ENCODE measurements around the gene ACSM3. TPM values are rescaled to one million over a fixed set of nuclear protein-coding genes. Genes with fewer than 3 reads are reported as not detected.

Gene ACSM3
- total RNA-seq, 1 donor from 2014 or later: 0.40 TPM

- H3K4me3 Mint-ChIP-seq: no peak overlapping the region
- H3K27ac Mint-ChIP-seq (ENCODE audit: unreplicated experiment): no peak overlapping the region
- H3K27me3 Mint-ChIP-seq (ENCODE audit: low read depth): no peaks in the 10 kb centered on the region
- H3K36me3 Mint-ChIP-seq (ENCODE audit: low read depth): no peaks in the 10 kb centered on the region
- no peaks in the 10 kb centered on the region for H3K4me1 Mint-ChIP-seq
- no peaks in the 10 kb centered on the region for H3K9me3 Mint-ChIP-seq
- TF ChIP-seq CTCF (conservative IDR thresholded peaks at IDR 0.05): no peak
- DNase-seq (ENCODE audit: low read depth, low spot score): no peak
These were observed 34.7 kb upstream of the ACSM3 start for GRCh38 chr16:20729141-20729540.

GRCh38 chr16:20734056-20734455 lies 29.8 kb upstream of the ACSM3 start:
- no peak overlapping the region for H3K4me3 Mint-ChIP-seq
- DNase-seq (ENCODE audit: low read depth, low spot score): no peak
- H3K27me3 Mint-ChIP-seq (ENCODE audit: low read depth): no peaks in the 10 kb centered on the region
- no peaks in the 10 kb centered on the region for H3K4me1 Mint-ChIP-seq
- TF ChIP-seq CTCF (conservative IDR thresholded peaks at IDR 0.05): no peak
- no peaks in the 10 kb centered on the region for H3K9me3 Mint-ChIP-seq
- H3K27ac Mint-ChIP-seq (ENCODE audit: unreplicated experiment): no peak overlapping the region
- peaks cover 7% of the 10 kb centered on the region for H3K36me3 Mint-ChIP-seq (ENCODE audit: low read depth)

- Mint-ChIP-seq H3K4me3 (no peak overlapping the region), H3K27me3 (ENCODE audit: low read depth) (no peaks in the 10 kb centered on the region), H3K9me3 (no peaks in the 10 kb centered on the region), H3K4me1 (no peaks in the 10 kb centered on the region), H3K36me3 (ENCODE audit: low read depth) (peaks cover 7% of the 10 kb centered on the region), H3K27ac (ENCODE audit: unreplicated experiment) (no peak overlapping the region)
- no peak for TF ChIP-seq CTCF (conservative IDR thresholded peaks at IDR 0.05)
- no peak for DNase-seq (ENCODE audit: low read depth, low spot score)
These were observed 29.0 kb upstream of the ACSM3 start for GRCh38 chr16:20734782-20735181.

GRCh38 chr16:20735490-20735889 lies 28.3 kb upstream of the ACSM3 start:
- H3K36me3 Mint-ChIP-seq (ENCODE audit: low read depth): peaks cover 7% of the 10 kb centered on the region
- no peak overlapping the region for H3K4me3 Mint-ChIP-seq
- H3K9me3 Mint-ChIP-seq: no peaks in the 10 kb centered on the region
- no peak for TF ChIP-seq CTCF (conservative IDR thresholded peaks at IDR 0.05)
- peaks cover 4% of the 10 kb centered on the region for H3K4me1 Mint-ChIP-seq
- H3K27me3 Mint-ChIP-seq (ENCODE audit: low read depth): no peaks in the 10 kb centered on the region
- H3K27ac Mint-ChIP-seq (ENCODE audit: unreplicated experiment): no peak overlapping the region
- no peak for DNase-seq (ENCODE audit: low read depth, low spot score)

GRCh38 chr16:20740007-20740883 lies 23.6 kb upstream of the ACSM3 start:
- no peak overlapping the region for H3K27ac Mint-ChIP-seq (ENCODE audit: unreplicated experiment)
- peaks cover 9% of the 10 kb centered on the region for H3K36me3 Mint-ChIP-seq (ENCODE audit: low read depth)
- no peaks in the 10 kb centered on the region for H3K27me3 Mint-ChIP-seq (ENCODE audit: low read depth)
- H3K4me3 Mint-ChIP-seq: peak overlapping the region; percentile 99
- H3K4me1 Mint-ChIP-seq: peaks cover 19% of the 10 kb centered on the region
- TF ChIP-seq CTCF (conservative IDR thresholded peaks at IDR 0.05): peak; percentile 42
- DNase-seq (ENCODE audit: low read depth, low spot score): no peak
- H3K9me3 Mint-ChIP-seq: no peaks in the 10 kb centered on the region

All from neural crest cell (in vitro differentiated cells).